Activated T-helper 1 cell treated with anti-CD3 and anti-CD28 coated beads, Interleukin-12 subunit alpha, Interleukin-12 subunit beta, Interleukin-2, Interleukin-4 antibody, amounts not matched to agents 30 ng/mL and 10 ng/mL and 1 ng/mL, durations not matched to agents 14 hours and 24 hours and 36 hours (primary cell): ENCODE measurements around the gene FBXL2. TPM values are rescaled to one million over a fixed set of nuclear protein-coding genes. Genes with fewer than 3 reads are reported as not detected.
"Not testable (repeated sequence)": the region's sequence is repeated elsewhere in the genome, so short reads cannot be mapped to it uniquely, and the experiment has no call there.

ENCODE experiments used
- DNase-seq: peaks from one replicate; pipeline ENCODE4 v3.0.0; 2021; ENCODE audit warnings: low spot score
- H3K27ac Mint-ChIP-seq: one replicate; pipeline ENCODE4 v1.8.0; 2021; ENCODE audit warnings: mild to moderate bottlenecking, mixed read lengths
- H3K27me3 Mint-ChIP-seq: one replicate; pipeline ENCODE4 v1.8.0; 2022; ENCODE audit warnings: mild to moderate bottlenecking, moderate library complexity, mixed read lengths; ENCODE audit not compliant: insufficient read depth
- H3K36me3 Mint-ChIP-seq: one replicate; pipeline ENCODE4 v1.8.0; 2021; ENCODE audit warnings: low read depth, mixed read lengths
- H3K4me1 Mint-ChIP-seq: one replicate; pipeline ENCODE4 v1.8.0; 2021; ENCODE audit warnings: low read depth, mixed read lengths
- H3K4me3 Mint-ChIP-seq: one replicate; pipeline ENCODE4 v1.8.0; 2021; ENCODE audit warnings: mild to moderate bottlenecking, moderate library complexity, mixed read lengths
- H3K9me3 Mint-ChIP-seq: one replicate; pipeline ENCODE4 v1.8.0; 2021; ENCODE audit warnings: mixed read lengths
- intact Hi-C: fragments of 100-400 bp; cut with micrococcal nuclease; formaldehyde crosslinking; loops from one replicate; pipeline ENCODE4 v1.15.1; 2024
- total RNA-seq: library from RNA; stranded (reverse); gene quantifications from 2 replicates; pipeline ENCODE4 v1.2.3, GENCODE V29; 2022

FBXL2 gene
- total RNA-seq, 1 donor from 2014 or later, result not detected

- H3K36me3 Mint-ChIP-seq, H3K4me3 Mint-ChIP-seq, DNase-seq, H3K9me3 Mint-ChIP-seq, H3K27me3 Mint-ChIP-seq, H3K27ac Mint-ChIP-seq, intact Hi-C loops: not testable (repeated sequence)
- H3K4me1 Mint-ChIP-seq, result peaks cover 54% of the 10 kb centered on the region
Observed at GRCh38 chr3:33429306-33429705, 152.1 kb downstream of the FBXL2 start.

- Mint-ChIP-seq H3K36me3 (peaks cover 1% of the 10 kb centered on the region), H3K9me3 (no peaks in the 10 kb centered on the region), H3K27me3 (no peaks in the 10 kb centered on the region), H3K27ac (no peak overlapping the region), H3K4me3 (no peak overlapping the region), H3K4me1 (peaks cover 54% of the 10 kb centered on the region)
- no peak for DNase-seq
- intact Hi-C loops, result no loop called here
Observed at GRCh38 chr3:33430061-33430460, 152.8 kb downstream of the FBXL2 start.

GRCh38 chr3:33430571-33430970 is 153.3 kb downstream of the FBXL2 start:
- Mint-ChIP-seq H3K27ac (no peak overlapping the region), H3K27me3 (no peaks in the 10 kb centered on the region), H3K4me3 (no peak overlapping the region), H3K4me1 (peaks cover 58% of the 10 kb centered on the region), H3K36me3 (peaks cover 2% of the 10 kb centered on the region), H3K9me3 (no peaks in the 10 kb centered on the region)
- intact Hi-C loops, result no loop called here
- DNase-seq, result no peak

GRCh38 chr3:33433843-33434242 is 156.6 kb downstream of the FBXL2 start:
- Mint-ChIP-seq H3K4me3 (no peak overlapping the region), H3K9me3 (no peaks in the 10 kb centered on the region), H3K36me3 (peaks cover 13% of the 10 kb centered on the region), H3K27ac (no peak overlapping the region), H3K4me1 (peaks cover 73% of the 10 kb centered on the region), H3K27me3 (no peaks in the 10 kb centered on the region)
- no peak for DNase-seq
- intact Hi-C loops, result no loop called here

Other genes with a start within 250 kb of the FBXL2 start
- gene GLB1, start 180.3 kb upstream of the FBXL2 start, total RNA-seq, result 51.7 and 65.0 TPM in 2 replicates
- gene TMPPE, start 180.3 kb upstream of the FBXL2 start, total RNA-seq, result 14.9 and 15.5 TPM in 2 replicates
- 30.3 and 33.2 TPM in 2 replicates for gene CRTAP, start 163.4 kb upstream of the FBXL2 start, total RNA-seq
- gene SUSD5, start 58.6 kb upstream of the FBXL2 start, total RNA-seq, result not detected in 2 replicates
- 69.4 and 71.6 TPM in 2 replicates for gene UBP1, start 163.0 kb downstream of the FBXL2 start, total RNA-seq